Heart left ventricle (tissue), 13 donors: Measurements from ENCODE around the gene CTAGE1.
A peak's percentile ranks its signal among the peaks of the same experiment; 100 is the strongest.

Experiments
- POLR2A ChIP-seq, 2 donors: fragments of 450-650 bp; IDR thresholded peaks; one replicate each; pipeline ENCODE4 v1.6.1; 2017; ENCODE audit warnings: antibody characterized with exemption in 2 of 2, mild to moderate bottlenecking in 2 of 2, moderate library complexity in 2 of 2
- TF ChIP-seq, protein P1 (sequence below), 12 donors: fragments of 200-600 bp; sonication (generic) in 4 of 12; IDR thresholded peaks; one replicate each; pipeline versions ENCODE4 v1.5.0 to v1.8.0; 2018 to 2022; ENCODE audit warnings: antibody characterized with exemption in 12 of 12, mild to moderate bottlenecking in 5 of 12
- donor health status: ischemic (EF 13 %, LVEDD 7.1; RV severe dilation, severe dysfunction).
- donor health status: DM: no; HTN: yes; CAD: no.
- donor health status: DM: no; HTN: no; CAD: no.
- donor health status: ischemic (EF 25% LVEDD 6.9; RV normal size, moderate dysfunction).
- donor health status: ischemic (EF 25% LVEDD 5.7; RV mildly dilated, moderate dysfunction).
- donor health status: ischemic (EF 35%, LVEDD 5.7; RV mildly dilated, moderate dysfunction).
- donor health status: nonischemic (EF 11% LVEDD 7.7; RV severe dilation, severe dysfunction).
- donor health status: DM: yes; HTN: yes; CAD: no.
- donor health status: PGD.
- donor health status: ischemic (EF 29% LVEDD 5.4; RV normal size, mild dysfunction).
- donor health status: nonischemic (EF 23%, LVEDD 6.1; RV moderate dilation, normal function).

DNA sequence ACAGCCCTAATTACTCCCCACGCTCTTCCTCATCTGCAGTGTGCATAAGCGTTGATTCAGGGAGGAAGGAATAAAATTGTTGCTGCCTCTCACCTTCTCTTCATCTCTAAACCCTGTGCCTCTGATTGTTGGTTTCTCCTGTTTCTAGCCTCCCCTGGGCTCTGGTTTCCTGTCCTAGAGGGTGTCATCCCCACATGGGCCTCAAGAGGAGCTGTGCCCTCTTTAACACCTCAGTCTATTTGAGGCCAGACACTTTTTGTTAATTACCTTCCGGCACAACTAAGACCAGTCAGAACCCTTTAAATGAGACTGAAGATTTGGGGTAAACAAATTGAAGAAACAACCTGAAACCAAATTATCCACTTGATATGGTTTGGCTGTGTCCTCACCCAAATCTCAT is 9.7 kb downstream of the CTAGE1 start:
- TF ChIP-seq, protein P1, sequence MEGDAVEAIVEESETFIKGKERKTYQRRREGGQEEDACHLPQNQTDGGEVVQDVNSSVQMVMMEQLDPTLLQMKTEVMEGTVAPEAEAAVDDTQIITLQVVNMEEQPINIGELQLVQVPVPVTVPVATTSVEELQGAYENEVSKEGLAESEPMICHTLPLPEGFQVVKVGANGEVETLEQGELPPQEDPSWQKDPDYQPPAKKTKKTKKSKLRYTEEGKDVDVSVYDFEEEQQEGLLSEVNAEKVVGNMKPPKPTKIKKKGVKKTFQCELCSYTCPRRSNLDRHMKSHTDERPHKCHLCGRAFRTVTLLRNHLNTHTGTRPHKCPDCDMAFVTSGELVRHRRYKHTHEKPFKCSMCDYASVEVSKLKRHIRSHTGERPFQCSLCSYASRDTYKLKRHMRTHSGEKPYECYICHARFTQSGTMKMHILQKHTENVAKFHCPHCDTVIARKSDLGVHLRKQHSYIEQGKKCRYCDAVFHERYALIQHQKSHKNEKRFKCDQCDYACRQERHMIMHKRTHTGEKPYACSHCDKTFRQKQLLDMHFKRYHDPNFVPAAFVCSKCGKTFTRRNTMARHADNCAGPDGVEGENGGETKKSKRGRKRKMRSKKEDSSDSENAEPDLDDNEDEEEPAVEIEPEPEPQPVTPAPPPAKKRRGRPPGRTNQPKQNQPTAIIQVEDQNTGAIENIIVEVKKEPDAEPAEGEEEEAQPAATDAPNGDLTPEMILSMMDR (IDR thresholded peaks at IDR 0.05) = peak in 2 of 12 donors; percentile 4 to 5
- no peak for TF ChIP-seq POLR2A (IDR thresholded peaks at IDR 0.05)
